SW 1271 (cell line): ENCODE data around the gene GNA12.
"Not testable (repeated sequence)": the region's sequence is repeated elsewhere in the genome, so short reads cannot be mapped to it uniquely, and the experiment has no call there.

Source experiments
- DNase-seq, 2 experiments: peaks; one replicate each; lab custom pipeline; 2025; lab: John Stamatoyannopoulos, UW

GNA12 gene

GRCh38 chr7:2713370-2713769, 130.7 kb downstream of the GNA12 start:
- DNase-seq: no peak

GRCh38 chr7:2711895-2712675, 132.0 kb downstream of the GNA12 start:
- DNase-seq: no peak

- no peak for DNase-seq
Measured at GRCh38 chr7:2710901-2711551, 133.1 kb downstream of the GNA12 start.

- DNase-seq: no peak
Measured at GRCh38 chr7:2710286-2710655, 133.8 kb downstream of the GNA12 start.

GRCh38 chr7:2709553-2710285, 134.4 kb downstream of the GNA12 start:
- DNase-seq: peak in 1 of 2 experiments; percentile 31

- DNase-seq: no peak
Measured at GRCh38 chr7:2708547-2709310, 135.4 kb downstream of the GNA12 start.

GRCh38 chr7:2708041-2708440, 136.1 kb downstream of the GNA12 start:
- no peak for DNase-seq

- DNase-seq: no peak
Measured at GRCh38 chr7:2707481-2707880, 136.6 kb downstream of the GNA12 start.

GRCh38 chr7:2706685-2707126, 137.4 kb downstream of the GNA12 start:
- no peak for DNase-seq

- DNase-seq: no peak
Measured at GRCh38 chr7:2705371-2706096, 138.6 kb downstream of the GNA12 start.

GRCh38 chr7:2702594-2702957, 141.5 kb downstream of the GNA12 start:
- no peak for DNase-seq

- DNase-seq: no peak
Measured at GRCh38 chr7:2701832-2702593, 142.1 kb downstream of the GNA12 start.

- no peak for DNase-seq
Measured at GRCh38 chr7:2701424-2701823, 142.7 kb downstream of the GNA12 start.

GRCh38 chr7:2700141-2700850, 143.8 kb downstream of the GNA12 start:
- DNase-seq: no peak

- DNase-seq: no peak
Measured at GRCh38 chr7:2699289-2699620, 144.9 kb downstream of the GNA12 start.

- DNase-seq: no peak
Measured at GRCh38 chr7:2698581-2699288, 145.4 kb downstream of the GNA12 start.

GRCh38 chr7:2694122-2694436, 150.0 kb downstream of the GNA12 start:
- not testable (repeated sequence) for DNase-seq

GRCh38 chr7:2693420-2694121, 150.5 kb downstream of the GNA12 start:
- not testable (repeated sequence) for DNase-seq

GRCh38 chr7:2692543-2692942, 151.6 kb downstream of the GNA12 start:
- DNase-seq: no peak
